Left lung (tissue), 10 donors: ENCODE data around the gene PIAS1. TPM values are rescaled to one million over a fixed set of nuclear protein-coding genes. Genes with fewer than 3 reads are reported as not detected.

Source experiments
- ATAC-seq: fragments of 200-7000 bp; cut with Tn5 transposase; one replicate; pipeline ENCODE4 v1.9.1; 2020; ENCODE audit warnings: moderate library complexity
- DNase-seq, 4 donors: peaks; one replicate each; pipeline ENCODE4 v3.0.0-alpha.2; 2013 to 2020
- H3K27ac ChIP-seq, 2 donors: fragments of 200-600 bp; sonication (generic) in 1 of 2; one replicate each; pipeline versions ENCODE4 v1.5.0 to v1.8.0; 2020 to 2021
- H3K27me3 ChIP-seq, 2 donors: fragments of 200-600 bp; sonication (generic) in 1 of 2; one replicate each; pipeline versions ENCODE4 v1.5.0 to v1.8.0; 2020 to 2021
- H3K36me3 ChIP-seq, 2 donors: fragments of 200-600 bp; sonication (generic) in 1 of 2; one replicate each; pipeline versions ENCODE4 v1.5.0 to v1.8.0; 2020 to 2021
- H3K4me1 ChIP-seq, 2 donors: fragments of 200-600 bp; one replicate each; pipeline ENCODE4 v1.8.0; 2021
- H3K4me3 ChIP-seq, 2 donors: fragments of 200-600 bp; sonication (generic) in 1 of 2; one replicate each; pipeline versions ENCODE4 v1.5.0 to v1.8.0; 2020 to 2021; ENCODE audit warnings: mild to moderate bottlenecking in 1 of 2
- H3K9me3 ChIP-seq, 2 donors: fragments of 200-600 bp; sonication (generic) in 1 of 2; one replicate each; pipeline versions ENCODE4 v1.5.0 to v1.8.0; 2020 to 2021
- intact Hi-C, 2 donors: fragments of 100-400 bp; cut with DNase I; formaldehyde crosslinking; loops; one replicate each; pipeline versions ENCODE4 v1.11.2 to v1.14.2; 2022
- polyA plus RNA-seq, 6 donors: library from polyadenylated mRNA; unstranded; fragments of 120-200 nt; gene quantifications; one replicate each; pipeline ENCODE4 v1.2.1, GENCODE V29; 2013; ENCODE audit not compliant: insufficient read length in 6 of 6
- total RNA-seq, 2 donors: library from RNA; stranded (reverse); fragmentation: NEBNext Ultra II Directional; extraction: Animal tissue kit (Norgen Biotek cat#: 25700); gene quantifications; one replicate each; pipeline ENCODE4 v1.2.1, GENCODE V29; 2021
- TF ChIP-seq, protein P1 (sequence below), 2 donors: fragments of 200-600 bp; sonication (generic) in 1 of 2; IDR thresholded peaks; one replicate each; pipeline versions ENCODE4 v1.5.0 to v1.8.0; 2021; ENCODE audit warnings: antibody characterized with exemption in 2 of 2
- donor health status: DM: no; HTN: yes; CAD: no.
- donor health status: DM: no; HTN: no; CAD: no.

Gene PIAS1
- total and polyA plus RNA-seq, 8 donors: 44.9 to 71.4 (median 63.3) TPM

- TF ChIP-seq, protein P1, sequence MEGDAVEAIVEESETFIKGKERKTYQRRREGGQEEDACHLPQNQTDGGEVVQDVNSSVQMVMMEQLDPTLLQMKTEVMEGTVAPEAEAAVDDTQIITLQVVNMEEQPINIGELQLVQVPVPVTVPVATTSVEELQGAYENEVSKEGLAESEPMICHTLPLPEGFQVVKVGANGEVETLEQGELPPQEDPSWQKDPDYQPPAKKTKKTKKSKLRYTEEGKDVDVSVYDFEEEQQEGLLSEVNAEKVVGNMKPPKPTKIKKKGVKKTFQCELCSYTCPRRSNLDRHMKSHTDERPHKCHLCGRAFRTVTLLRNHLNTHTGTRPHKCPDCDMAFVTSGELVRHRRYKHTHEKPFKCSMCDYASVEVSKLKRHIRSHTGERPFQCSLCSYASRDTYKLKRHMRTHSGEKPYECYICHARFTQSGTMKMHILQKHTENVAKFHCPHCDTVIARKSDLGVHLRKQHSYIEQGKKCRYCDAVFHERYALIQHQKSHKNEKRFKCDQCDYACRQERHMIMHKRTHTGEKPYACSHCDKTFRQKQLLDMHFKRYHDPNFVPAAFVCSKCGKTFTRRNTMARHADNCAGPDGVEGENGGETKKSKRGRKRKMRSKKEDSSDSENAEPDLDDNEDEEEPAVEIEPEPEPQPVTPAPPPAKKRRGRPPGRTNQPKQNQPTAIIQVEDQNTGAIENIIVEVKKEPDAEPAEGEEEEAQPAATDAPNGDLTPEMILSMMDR (IDR thresholded peaks at IDR 0.05): no peak
- intact Hi-C loops: no loop called here
- DNase-seq (no peak), ATAC-seq (no peak)
- Histone ChIP-seq H3K4me1 (no peaks in the 10 kb centered on the region), H3K27me3 (no peaks in the 10 kb centered on the region), H3K27ac (no peak overlapping the region), H3K36me3 (no peaks in the 10 kb centered on the region), H3K9me3 (peaks cover 0 to 7% of the 10 kb centered on the region in 2 donors), H3K4me3 (no peak overlapping the region)
These were observed 11.3 kb upstream of the PIAS1 start for GRCh38 chr15:68042855-68043222.

- DNase-seq: peak in 1 of 4 donors; percentile 54
- Histone ChIP-seq H3K27ac (no peak overlapping the region), H3K36me3 (no peaks in the 10 kb centered on the region)
These were observed 8.5 kb upstream of the PIAS1 start for GRCh38 chr15:68045289-68046265.

DNA sequence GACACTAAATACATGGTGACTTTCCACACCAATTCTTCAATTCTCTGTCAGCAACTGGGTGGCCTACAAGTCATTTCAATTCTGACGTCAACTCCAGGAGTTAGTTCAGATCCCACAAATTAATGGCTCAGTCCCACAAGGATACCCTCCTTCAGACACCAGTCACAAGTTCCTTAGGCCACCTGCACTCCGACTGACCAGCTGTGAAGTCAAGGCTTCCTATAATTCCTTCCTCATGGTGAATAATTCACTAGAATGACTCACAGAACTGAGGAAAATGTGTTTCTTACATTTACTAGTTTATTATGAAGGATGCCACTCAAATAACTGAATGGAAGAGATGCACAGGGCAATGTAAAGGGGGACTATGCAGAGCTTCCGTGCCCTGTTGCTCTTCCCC, 6.3 kb upstream of the PIAS1 start:
- TF ChIP-seq, protein P1 (IDR thresholded peaks at IDR 0.05): no peak
- intact Hi-C loops: no loop called here
- no peak overlapping the region for H3K4me3 ChIP-seq
- no peaks in the 10 kb centered on the region for H3K36me3 ChIP-seq
- no peak for DNase-seq
- H3K27ac ChIP-seq: no peak overlapping the region
- no peaks in the 10 kb centered on the region for H3K27me3 ChIP-seq
- H3K9me3 ChIP-seq: no peaks in the 10 kb centered on the region
- no peak for ATAC-seq
- no peaks in the 10 kb centered on the region for H3K4me1 ChIP-seq

More at GRCh38 chr15:68045289-68046265, 8.5 kb upstream of the PIAS1 start:
- TF ChIP-seq, protein P1 (IDR thresholded peaks at IDR 0.05): no peak
- intact Hi-C loops: no loop called here
- ATAC-seq: no peak
- peaks cover 0 to 2% of the 10 kb centered on the region in 2 donors for H3K9me3 ChIP-seq
- H3K4me3 ChIP-seq: no peak overlapping the region
- H3K4me1 ChIP-seq: no peaks in the 10 kb centered on the region
- no peaks in the 10 kb centered on the region for H3K27me3 ChIP-seq

GRCh38 chr15:68051109-68051508, 3.0 kb upstream of the PIAS1 start:
- TF ChIP-seq, protein P1 (IDR thresholded peaks at IDR 0.05): no peak
- ATAC-seq (no peak), DNase-seq (no peak)
- Histone ChIP-seq H3K4me3 (no peak overlapping the region), H3K4me1 (peaks cover 3 to 14% of the 10 kb centered on the region in 2 donors), H3K9me3 (no peaks in the 10 kb centered on the region), H3K27ac (no peak overlapping the region), H3K36me3 (no peaks in the 10 kb centered on the region), H3K27me3 (no peaks in the 10 kb centered on the region)
- intact Hi-C loops: no loop called here

GRCh38 chr15:68051907-68052306, 2.2 kb upstream of the PIAS1 start:
- Histone ChIP-seq H3K9me3 (no peaks in the 10 kb centered on the region), H3K27me3 (no peaks in the 10 kb centered on the region), H3K4me1 (peaks cover 11 to 22% of the 10 kb centered on the region in 2 donors), H3K27ac (no peak overlapping the region), H3K36me3 (no peaks in the 10 kb centered on the region), H3K4me3 (no peak overlapping the region)
- DNase-seq: no peak
- TF ChIP-seq, protein P1 (IDR thresholded peaks at IDR 0.05): no peak
- ATAC-seq: no peak
- intact Hi-C loops: no loop called here
